HL-60 (cell line): ENCODE measurements around the gene LPCAT2.

Experiments
- DNase-seq, 2 experiments: peaks; one replicate each; pipeline ENCODE4 v3.0.0-alpha.2; 2010 to 2020; ENCODE audit warnings: low read depth in 1 of 2, low spot score in 1 of 2
- H3K27ac ChIP-seq: fragments of 250-450 bp; sonication (Bioruptor Pico); replicated peaks from 2 replicates; pipeline ENCODE4 v1.5.1; 2020; ENCODE audit warnings: mild to moderate bottlenecking, moderate library complexity
- H3K27me3 ChIP-seq: fragments of 250-450 bp; sonication (Bioruptor Pico); 2 replicates; pipeline ENCODE4 v1.5.1; 2021; ENCODE audit warnings: mild to moderate bottlenecking, moderate library complexity; ENCODE audit not compliant: insufficient read depth, poor library complexity, severe bottlenecking
- H3K4me3 ChIP-seq: replicated peaks from 2 replicates; pipeline ENCODE4 v1.5.1; 2011; ENCODE audit warnings: mild to moderate bottlenecking, control low read depth, low read length; ENCODE audit not compliant: insufficient read depth
- CTCF ChIP-seq: IDR thresholded peaks from one replicate; pipeline ENCODE4 v1.5.1; 2011; ENCODE audit warnings: low read length, control low read depth, inconsistent platforms; ENCODE audit not compliant: insufficient read depth
- GABPA ChIP-seq: IDR thresholded peaks from 2 replicates; pipeline ENCODE4 v1.6.1; 2012; ENCODE audit warnings: low read depth
- POLR2AphosphoS5 ChIP-seq: IDR thresholded peaks from 2 replicates; pipeline ENCODE4 v1.6.1; 2012; ENCODE audit warnings: low read depth
- REST ChIP-seq: IDR thresholded peaks from 2 replicates; pipeline ENCODE4 v1.6.1; 2012; ENCODE audit warnings: low read depth; ENCODE audit not compliant: insufficient replicate concordance
- SPI1 ChIP-seq: IDR thresholded peaks from 2 replicates; pipeline ENCODE4 v1.6.1; 2012; ENCODE audit warnings: low read depth, mild to moderate bottlenecking, borderline replicate concordance

Gene LPCAT2

GRCh38 chr16:55475919-55476318 is 33.0 kb upstream of the LPCAT2 start:
- Histone ChIP-seq H3K27me3 (peaks cover 3% of the 10 kb centered on the region), H3K27ac (no peak overlapping the region), H3K4me3 (no peak overlapping the region)
- TF ChIP-seq SPI1: no peak
- no peak for TF ChIP-seq POLR2AphosphoS5
- TF ChIP-seq GABPA: no peak
- TF ChIP-seq REST: no peak
- no peak for TF ChIP-seq CTCF
- DNase-seq: no peak

- no peak for TF ChIP-seq GABPA
- TF ChIP-seq CTCF: no peak
- no peak for TF ChIP-seq REST
- no peak for TF ChIP-seq POLR2AphosphoS5
- TF ChIP-seq SPI1: no peak
- no peak for DNase-seq
- Histone ChIP-seq H3K4me3 (no peak overlapping the region), H3K27me3 (peaks cover 3% of the 10 kb centered on the region), H3K27ac (no peak overlapping the region)
Measured at GRCh38 chr16:55476625-55477533, 32.0 kb upstream of the LPCAT2 start.

- DNase-seq: no peak
- TF ChIP-seq CTCF: no peak
- TF ChIP-seq POLR2AphosphoS5: no peak
- no peak for TF ChIP-seq SPI1
- TF ChIP-seq GABPA: no peak
- no peak for TF ChIP-seq REST
- no peak overlapping the region for H3K27ac ChIP-seq
- H3K27me3 ChIP-seq: peaks cover 3% of the 10 kb centered on the region
- no peak overlapping the region for H3K4me3 ChIP-seq
Measured at GRCh38 chr16:55477736-55478135, 31.1 kb upstream of the LPCAT2 start.
